CD4-positive, alpha-beta T cell treated with Interleukin-17A for 1 hour (primary cell): ENCODE measurements around the gene WDR1.

Experiments used
- DNase-seq: peaks from one replicate; pipeline ENCODE4 v3.0.0-alpha.2; 2020

The WDR1 gene

DNA sequence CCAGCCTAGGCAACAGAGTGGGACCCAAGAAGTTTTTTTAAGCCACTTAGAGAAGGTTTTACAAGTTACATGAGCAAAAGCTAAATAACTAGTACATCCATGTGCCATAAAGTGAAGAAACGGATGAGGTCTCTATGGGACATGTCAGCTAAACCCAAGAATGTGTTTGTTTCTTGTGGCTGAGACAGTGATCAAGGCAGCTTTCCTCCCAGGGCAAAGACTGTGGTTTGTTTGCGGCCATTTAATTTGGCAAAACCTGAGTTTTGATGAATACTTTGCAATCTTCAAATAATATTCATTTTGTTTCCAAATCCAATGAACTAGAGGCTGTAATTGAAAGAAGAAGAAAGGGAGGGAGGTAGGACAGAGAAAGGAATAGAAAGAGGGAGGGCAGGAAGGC lies 50.4 kb downstream of the WDR1 start:
- DNase-seq = no peak

DNA sequence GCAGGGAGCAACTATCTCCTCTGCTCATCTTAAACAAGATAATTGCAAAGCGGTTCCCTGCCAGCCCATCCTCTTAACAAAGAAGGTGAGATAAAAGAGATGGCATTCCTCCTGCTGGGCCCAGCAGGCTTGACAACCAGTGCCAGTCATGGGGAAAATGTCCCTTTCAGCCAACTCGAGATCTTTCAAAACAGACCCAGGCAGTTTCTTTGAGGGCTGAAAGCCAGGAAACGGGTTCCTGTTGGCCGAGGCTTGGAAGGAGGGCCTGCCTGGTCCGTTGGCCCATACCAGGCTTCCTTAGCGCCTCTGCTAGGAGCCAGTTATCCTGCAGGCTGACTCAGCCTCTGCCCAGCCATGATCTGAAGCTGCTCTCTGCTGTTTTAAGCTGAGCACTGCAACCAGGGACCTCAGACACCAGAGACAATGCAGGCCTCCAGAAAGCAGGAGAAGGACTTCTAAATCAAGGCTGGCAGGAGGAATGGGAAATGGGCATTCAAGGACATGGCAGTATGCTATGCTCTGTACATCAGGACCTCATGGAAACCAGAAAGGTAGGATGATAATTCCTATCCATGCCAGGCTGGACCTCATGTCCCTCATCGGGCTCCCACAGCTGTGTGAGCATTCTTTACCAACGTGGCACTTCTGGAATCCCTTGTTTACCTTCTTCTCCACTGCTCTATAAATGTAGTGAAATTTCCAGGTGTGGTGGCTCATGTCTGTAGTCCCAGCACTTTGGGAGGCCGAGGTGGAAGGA lies 52.9 kb downstream of the WDR1 start:
- DNase-seq = no peak

DNA sequence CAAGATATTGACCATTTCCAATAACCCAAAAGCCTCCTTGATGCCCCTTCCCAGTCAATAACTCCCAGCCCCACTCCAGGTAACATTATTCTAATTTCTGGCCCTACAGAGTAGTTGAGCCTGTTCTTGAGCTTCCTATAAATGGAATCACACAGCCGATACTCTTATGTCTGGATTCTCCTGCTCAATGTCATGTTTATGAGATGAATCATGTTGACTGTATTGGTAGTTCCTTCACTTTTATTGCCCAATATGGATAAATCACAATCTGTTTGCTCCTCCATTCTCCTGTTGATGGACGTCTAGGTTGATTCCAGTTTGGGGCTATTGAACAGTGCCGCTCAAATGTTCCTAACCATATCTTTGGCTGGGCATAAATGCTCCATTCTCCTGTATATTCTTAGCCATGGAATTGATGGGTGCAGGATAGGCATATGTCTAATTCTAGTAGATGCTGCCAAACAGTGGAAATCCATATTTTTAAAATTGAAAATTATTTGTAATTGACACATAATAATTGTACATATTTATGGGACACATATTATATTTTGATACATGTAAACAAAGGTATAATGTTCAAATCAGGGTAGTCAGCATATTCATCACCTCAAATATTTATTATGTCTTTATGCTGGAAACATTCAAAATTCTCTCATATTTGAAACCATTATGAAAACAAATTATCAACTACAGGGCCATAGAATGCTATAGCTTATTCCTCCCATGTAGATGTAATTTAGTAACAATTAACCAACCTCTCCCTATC lies 54.8 kb downstream of the WDR1 start:
- no peak for DNase-seq

DNA sequence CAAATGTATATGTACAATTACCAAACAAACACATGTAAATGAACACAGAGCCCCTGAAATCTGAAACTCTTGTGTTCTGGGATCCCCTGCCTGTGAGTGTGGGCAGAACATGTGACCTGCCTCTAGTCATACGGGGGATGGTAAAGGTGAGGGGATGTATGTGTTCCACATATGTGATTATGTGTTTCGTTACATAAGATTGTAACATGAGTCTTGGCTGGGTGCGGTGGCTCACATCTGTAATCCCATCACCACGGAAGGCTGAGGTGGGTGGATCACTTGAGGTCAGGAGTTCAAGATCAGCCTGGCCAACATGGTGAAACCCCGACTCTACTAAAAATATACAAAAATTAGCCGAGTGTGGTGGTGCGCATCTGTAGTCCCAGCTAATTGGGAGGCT lies 58.2 kb downstream of the WDR1 start:
- DNase-seq = no peak

DNA sequence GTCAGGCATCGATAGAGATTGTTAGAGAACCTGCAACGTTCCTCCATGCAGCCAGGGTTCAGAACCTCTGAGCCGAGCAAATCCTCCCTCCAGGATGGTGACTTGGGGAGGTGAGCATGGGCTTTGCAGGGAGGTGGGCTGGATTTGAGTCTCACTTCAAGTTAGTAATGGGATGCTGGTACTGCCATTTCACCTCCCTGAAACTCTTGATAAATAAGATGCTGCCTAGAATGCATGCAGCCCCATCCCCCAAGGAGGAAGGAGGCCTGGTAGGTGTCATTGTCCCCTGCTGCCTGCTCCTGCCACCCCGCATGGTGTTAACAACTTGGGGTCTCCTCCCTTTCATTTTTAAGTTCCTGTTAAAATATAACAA lies 59.6 kb downstream of the WDR1 start:
- DNase-seq = no peak

DNA sequence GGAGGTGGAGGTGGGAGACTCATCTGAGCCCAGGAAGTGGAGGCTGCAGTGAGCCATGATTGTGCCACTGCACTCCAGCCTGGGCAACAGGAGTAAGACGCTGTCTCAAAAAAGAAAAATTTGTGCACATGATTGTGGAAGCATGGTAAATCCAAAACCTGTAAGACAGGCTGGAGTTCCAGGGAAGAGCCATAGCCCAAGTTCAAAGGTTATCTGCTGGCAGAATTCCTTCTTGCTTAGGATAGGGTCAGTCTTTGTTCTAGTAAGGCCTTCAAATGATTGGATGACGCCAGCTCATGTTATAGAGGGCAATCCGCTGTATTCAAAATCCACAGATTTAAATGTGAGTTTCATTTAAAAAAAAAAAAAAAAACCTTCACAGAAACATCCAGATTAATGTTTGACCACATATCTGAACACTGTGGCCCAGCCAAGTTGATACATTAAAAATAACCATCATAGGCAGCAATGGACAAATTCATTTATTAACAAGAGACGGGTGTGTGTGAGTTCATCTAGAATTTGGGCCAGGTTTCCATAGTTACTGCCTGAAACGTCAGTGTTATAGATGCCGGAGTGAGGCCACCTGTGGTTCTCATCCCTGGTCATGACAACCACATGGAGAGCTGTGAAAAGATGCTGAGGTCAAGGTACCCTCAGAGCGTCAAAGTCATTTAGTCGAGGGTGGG lies 60.1 kb downstream of the WDR1 start:
- DNase-seq = no peak

DNA sequence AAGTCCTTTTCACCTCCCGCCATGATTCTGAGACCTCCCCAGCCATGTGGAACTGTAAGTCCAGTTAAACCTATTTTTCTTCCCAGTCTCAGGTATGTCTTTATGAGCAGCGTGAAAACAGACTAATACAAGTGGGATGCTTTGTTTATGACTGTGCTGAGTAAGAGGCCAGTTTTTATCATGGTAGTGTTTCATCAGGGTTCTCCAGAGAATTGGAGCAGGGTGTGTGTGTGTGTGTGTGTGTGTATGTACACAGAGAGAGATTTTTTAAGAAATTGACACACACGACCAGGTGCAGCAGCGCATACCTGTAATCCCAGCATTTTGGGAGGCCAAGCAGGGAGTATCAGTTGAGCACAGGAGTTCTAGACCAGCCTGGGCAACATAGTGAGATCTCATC lies 60.7 kb downstream of the WDR1 start:
- no peak for DNase-seq

DNA sequence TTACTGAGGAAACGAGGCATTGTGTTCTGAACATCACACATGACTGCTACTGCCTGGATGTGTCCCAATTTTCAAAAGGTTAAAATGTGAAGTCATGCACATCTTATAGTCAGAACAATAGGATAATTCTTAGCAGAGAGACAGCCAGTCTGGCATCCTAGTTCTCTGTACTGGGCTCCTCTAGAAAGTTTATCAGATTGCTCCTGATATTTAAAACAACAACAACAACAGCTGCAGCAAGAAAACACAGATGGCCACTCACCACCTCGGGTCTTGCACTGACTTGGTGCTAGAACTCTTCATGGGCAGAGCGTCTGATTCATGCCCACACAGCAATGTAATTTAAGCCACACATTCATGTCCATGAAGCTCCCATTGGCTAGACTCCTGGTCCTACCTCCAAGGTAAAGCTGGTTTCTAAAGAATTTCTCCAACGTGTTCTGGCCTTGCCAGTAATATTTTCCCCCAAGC lies 62.0 kb downstream of the WDR1 start:
- DNase-seq = no peak

DNA sequence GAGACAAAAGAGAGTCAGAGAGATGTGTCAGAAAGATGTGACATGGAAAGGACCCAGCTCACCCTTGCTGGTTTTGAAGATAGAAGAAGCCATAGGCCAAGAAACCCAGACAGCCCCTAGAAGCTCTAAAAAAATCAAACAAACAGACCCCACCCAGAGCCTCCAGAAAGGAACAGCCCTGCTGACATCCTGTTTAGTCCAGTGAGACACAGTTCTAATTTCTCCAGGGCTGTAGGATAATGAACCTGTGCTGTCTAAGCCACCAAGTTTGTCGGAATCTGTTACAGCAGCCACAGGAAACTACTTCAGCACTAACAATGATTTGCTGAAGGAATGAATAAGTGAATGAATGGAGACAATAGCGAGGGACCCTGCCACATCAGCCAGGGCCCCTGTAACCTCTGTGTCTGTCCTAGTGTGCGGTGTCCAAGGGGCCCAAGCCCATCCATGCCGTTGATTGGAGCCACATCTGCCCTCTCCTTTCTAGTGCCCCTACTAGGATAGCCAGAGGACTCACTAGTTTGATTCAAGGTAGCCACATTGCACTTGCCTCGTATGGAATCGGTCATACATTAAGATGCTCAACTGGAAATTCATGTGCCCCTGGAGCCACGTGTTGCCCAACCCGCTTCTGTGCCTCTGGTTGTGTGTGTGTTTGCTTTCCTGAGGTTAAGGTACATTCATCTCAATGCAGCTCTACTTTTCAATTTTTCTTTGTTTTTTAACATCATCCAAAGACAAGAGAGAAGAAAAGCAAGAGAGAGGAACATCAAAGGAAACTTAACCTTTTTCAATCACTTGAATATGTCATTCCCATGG lies 62.8 kb downstream of the WDR1 start:
- no peak for DNase-seq

DNA sequence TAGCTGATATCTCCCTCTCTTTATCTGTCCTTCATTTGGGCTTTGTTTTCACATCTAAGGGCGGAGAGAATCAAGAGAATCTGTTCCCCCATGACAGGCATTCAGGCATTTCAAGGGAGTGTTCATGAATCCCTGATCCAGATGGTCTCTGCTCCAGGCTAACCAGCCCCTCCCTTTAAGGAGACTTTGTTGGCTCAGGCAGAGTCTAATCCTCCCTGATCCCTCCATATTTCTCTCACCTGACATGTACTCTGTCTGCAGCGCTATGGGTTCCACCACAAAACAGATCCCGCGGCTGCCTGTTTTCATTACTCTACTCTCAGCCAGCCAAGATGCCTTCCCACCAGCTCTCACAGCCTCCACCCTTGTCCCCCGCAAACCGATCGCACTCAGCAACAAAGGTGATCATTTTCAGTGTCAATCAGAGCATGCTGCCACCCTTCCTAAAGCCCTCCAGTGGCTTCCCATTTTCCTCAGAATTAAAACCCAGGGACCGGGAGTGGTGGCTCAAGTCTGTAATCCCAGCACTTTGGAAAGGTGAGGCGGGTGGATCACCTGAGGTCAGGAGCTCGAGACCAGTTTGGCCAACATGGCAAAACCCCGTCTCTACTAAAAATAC lies 65.0 kb downstream of the WDR1 start:
- no peak for DNase-seq

DNA sequence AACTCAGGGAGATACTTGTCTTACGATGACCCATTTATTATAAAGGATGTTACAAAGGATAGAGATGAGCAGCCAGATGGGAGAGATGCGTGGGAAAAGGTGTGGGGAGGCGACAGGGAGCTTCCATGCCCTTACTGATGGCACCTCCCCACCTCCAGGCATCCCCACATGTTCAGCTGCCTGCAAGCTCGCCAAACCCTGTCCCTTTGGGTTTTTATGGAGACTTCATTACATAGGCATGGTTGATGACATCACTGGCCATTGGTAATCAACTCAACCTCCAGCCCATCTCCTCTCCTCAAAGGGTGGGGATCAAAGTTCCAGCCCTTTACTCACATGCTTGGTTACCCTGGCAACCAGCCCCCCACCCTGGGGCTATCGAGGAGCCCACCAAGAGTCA lies 65.9 kb downstream of the WDR1 start:
- no peak for DNase-seq

DNA sequence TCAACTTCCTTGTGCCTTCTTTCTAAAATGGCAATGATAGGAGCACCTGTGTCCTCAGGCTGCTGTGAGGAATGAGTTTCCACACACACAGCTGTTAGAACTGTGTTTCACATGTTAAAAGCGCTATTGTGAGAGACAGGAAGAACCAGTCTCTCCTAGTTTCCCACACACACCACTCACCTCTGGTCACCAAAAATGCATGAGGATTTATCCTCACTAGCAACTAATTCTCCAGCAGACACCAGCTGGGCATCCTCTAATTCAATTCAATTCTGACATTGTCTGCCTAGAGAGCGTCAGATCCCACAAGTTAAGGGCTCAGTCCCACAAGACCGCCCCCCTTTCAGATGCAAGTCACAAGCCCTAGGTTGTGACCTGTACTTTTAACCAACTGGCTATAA lies 66.3 kb downstream of the WDR1 start:
- DNase-seq = no peak

DNA sequence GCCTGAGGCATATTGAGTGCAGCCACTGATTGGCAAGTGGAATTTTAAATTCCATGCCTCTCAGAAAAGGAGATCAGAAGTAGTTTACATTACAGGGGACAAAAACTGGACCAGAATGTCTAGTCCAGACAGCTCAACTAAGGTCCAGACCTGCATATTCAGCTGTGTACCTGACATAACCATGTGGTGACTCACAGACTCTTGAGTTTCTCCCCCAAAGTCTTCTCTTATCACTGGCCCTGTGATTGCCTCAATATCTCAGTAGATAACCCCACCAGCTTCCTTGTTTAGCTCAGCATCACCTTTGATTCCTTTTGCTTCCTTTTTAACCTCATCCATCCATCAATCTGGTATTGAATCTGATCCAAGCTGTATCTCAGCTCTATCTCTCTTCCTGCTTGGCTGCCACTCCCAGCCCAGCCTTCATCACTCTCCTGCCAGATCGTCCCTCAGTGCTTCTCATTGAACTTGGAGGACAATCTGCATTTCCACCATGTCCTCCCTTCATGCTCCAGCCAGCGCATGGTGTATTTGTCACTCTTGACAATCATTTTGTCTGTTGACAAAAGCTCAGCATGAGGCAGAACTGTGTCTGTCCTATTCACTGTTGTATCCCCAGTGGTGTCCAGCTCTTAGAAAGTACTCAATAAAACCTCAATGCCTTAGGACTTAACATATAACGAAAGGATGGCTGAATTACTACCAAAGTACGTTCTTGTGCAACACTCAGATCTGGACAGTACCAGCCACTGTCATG lies 67.5 kb downstream of the WDR1 start:
- no peak for DNase-seq

DNA sequence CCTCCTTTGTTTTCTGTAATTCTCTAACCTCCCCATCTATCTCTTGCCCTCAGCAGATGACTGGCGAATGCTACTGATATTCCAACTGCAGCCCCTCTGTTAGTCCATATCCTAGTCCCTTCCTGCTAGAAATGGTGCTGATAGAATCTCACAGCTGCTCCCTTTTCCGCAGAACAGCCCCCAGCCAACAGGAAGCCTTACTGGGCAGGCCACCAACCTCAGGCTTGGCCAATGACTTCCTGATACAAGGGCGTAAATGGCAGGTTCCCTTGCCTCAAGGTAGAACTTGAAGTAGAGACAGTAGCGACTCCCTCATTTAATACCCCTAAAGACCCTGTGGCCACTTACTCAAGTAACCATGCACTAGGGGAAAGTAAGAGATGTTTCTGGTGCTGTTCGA lies 68.6 kb downstream of the WDR1 start:
- DNase-seq = no peak

DNA sequence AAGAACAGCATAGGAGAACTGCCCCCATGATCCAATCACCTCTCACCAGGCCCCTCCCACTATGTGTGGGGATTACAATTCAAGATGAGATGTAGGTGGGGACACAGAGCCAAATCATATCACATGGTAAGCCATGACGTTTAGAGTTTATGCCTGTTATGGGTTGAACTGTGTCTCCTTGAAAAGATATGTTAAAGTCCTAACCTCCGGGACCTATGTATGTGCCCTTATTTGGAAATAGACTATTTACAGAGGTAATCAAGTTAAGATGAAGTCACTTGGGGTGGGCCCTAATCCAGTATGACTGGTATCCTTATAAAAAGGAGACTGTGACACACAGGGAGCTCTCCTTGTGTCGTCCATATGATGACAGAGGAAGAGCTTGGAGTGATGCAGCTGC lies 70.1 kb downstream of the WDR1 start:
- no peak for DNase-seq

DNA sequence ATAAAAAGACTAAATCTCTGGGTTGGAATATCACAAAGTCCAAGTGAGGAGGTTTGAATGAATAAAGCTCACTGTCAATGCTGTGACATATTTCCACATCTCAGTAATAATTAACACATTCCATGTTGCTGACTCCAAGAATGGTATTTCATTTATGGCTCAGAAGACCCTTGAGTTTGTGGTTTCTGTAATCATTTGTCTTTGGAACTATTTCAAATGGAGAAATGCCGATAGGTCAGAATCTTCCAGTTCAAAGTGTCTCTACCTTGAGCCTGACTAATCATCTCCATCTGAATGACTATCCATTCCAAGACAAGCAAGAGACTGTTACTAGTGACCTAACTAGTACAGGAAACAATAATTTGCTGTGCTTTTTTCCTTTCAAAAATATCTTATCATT lies 71.1 kb downstream of the WDR1 start:
- no peak for DNase-seq

DNA sequence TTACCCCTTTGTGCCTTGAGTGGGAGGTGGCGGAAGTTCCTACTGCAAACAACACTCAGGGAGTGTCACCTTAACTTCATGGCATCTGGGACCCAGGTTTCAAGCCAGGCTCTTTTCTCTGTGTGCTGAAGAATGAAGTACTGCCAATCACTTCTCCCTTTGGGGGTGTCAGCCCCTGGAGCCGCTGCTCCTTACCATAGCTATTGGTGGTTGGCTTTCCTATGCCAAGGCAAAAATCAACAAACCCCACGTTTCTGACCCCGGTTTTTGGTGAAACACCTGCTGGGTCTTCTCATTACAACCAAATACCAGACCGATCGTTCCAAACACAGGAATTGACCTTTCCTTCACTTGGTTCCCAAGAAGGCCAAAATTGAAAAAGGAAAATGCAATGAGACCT lies 75.6 kb downstream of the WDR1 start:
- DNase-seq = no peak

DNA sequence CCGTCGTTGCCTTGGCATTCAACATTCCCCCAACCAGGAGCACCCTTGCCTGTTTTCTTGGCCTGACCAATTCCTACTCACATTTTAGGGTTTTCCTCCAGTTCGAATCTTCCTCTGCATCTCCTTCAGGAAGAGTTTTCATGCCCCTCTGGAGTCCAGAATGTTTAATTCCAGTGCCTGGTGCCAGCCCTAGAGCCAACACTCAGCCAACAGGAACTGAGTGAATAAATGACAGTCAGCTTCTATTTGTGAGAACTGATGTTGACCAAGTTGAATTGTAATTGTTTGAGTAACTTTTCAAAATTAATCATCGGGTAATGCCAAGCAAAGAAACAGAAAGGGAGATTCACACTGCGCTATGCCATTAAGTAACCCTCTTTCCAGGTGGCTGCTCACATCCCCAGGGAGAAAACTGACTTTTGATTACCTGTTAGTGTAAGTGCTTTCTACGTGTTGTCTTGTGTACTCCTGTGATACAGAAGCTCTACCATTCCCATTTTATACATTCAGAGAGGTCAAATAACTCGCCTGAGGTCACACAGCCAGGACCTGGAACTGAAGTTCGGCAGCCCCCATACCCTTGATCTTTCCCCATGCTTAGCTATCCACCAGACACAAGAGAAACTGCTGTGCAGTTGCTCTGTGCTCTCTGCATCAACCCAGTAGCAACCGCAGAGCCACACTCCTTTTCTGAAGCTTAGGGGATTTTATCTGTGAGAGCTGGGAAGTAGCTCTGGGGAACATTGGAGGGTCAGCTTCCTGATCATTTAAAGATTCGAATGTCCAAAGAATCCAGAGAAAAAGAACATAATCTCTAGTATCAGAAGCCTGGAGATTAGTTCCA lies 76.3 kb downstream of the WDR1 start:
- no peak for DNase-seq

DNA sequence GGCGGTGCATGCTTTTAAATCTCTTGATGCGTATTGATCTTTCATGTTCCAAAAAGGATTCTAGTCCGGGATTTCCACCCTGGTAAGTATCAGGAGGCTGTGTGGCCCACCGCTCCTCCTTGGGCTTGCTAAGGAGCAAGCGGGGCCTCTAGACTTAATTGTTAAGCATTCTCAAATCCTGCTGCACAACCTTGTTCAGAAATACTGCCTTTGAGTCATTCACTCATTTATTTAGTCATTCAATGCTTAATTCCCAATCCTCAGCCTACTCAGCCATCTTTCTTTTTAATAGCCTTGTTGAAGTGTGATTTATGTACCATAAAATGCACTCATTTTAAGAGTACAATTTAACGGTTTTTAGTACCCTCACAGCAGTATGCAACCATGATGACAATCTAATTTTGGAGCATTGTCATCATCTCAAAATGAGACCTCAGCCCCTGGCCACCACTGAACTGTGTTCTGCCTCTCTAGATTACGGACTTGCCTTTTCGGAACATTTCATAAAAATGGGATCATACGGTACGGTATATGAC lies 79.7 kb downstream of the WDR1 start:
- no peak for DNase-seq

DNA sequence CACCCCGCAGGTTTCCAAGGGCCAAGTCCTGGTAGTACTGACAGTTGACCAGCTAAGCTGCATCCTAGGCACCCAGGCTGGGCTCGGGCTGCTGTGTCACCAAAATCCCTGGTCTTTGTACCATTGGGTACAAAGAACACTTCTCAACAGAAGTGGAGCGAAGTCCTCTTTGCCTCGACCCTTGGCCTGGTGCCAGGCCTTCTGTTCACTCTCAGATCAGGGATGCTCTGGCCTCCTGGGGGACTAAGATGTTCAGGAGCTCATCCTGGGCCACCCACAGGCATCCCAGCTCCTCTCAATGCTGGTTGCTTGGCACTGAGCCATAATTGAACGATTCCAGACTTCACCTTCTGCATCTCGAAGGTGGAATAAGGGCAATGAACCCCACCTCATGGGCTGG lies 81.5 kb downstream of the WDR1 start:
- no peak for DNase-seq
